Calu3 (cell line): Measurements from ENCODE around the gene MMS19. TPM values are rescaled to one million over a fixed set of nuclear protein-coding genes. Genes with fewer than 3 reads are reported as not detected.

ENCODE experiments used
- BruUV-seq: library from RNA; stranded (reverse); fragments of 400-500 nt; replicated peaks from 2 replicates; lab custom pipeline; 2021; lab: Mats Ljungman, UMichigan
- CTCF ChIA-PET: fragments of 300-600 bp; sonication (Branson Sonifier 250); formaldehyde crosslinking; loops from one replicate; lab custom pipeline; 2022; ENCODE audit warnings: antibody characterized with exemption; lab: Charles Lee
- DNase-seq: peaks from one replicate; pipeline ENCODE4 v3.0.0; 2022
- H3K27ac Mint-ChIP-seq: one replicate; pipeline ENCODE4 v1.8.0; 2022; ENCODE audit warnings: mixed read lengths; ENCODE audit not compliant: unreplicated experiment
- H3K27me3 Mint-ChIP-seq: one replicate; pipeline ENCODE4 v1.8.0; 2022; ENCODE audit warnings: mixed read lengths; ENCODE audit not compliant: unreplicated experiment
- H3K36me3 Mint-ChIP-seq: one replicate; pipeline ENCODE4 v1.8.0; 2022; ENCODE audit warnings: mild to moderate bottlenecking, moderate library complexity, mixed read lengths; ENCODE audit not compliant: insufficient read depth, unreplicated experiment
- H3K4me1 Mint-ChIP-seq: one replicate; pipeline ENCODE4 v1.8.0; 2022; ENCODE audit warnings: mild to moderate bottlenecking, low read depth, mixed read lengths; ENCODE audit not compliant: unreplicated experiment
- H3K4me3 Mint-ChIP-seq: one replicate; pipeline ENCODE4 v1.8.0; 2022; ENCODE audit warnings: mild to moderate bottlenecking, low read depth, moderate library complexity, mixed read lengths; ENCODE audit not compliant: unreplicated experiment
- H3K9me3 Mint-ChIP-seq: one replicate; pipeline ENCODE4 v1.8.0; 2022; ENCODE audit warnings: low read depth, mixed read lengths; ENCODE audit not compliant: unreplicated experiment
- CTCF ChIP-seq: fragments of 200-600 bp; IDR thresholded peaks from one replicate; pipeline ENCODE4 v1.8.0; 2022; ENCODE audit warnings: antibody characterized with exemption; ENCODE audit not compliant: unreplicated experiment
- intact Hi-C: fragments of 100-400 bp; cut with micrococcal nuclease; formaldehyde crosslinking; loops from one replicate; pipeline ENCODE4 v1.10.0; 2022; ENCODE audit not compliant: unreplicated experiment
- total RNA-seq: library from RNA; stranded (reverse); gene quantifications from 2 replicates; pipeline ENCODE4 v1.2.3, GENCODE V29; 2022

Gene MMS19
- total RNA-seq, 1 experiment from 2014 or later: 46.5 TPM

- BruUV-seq: no TSS peak
- no peak for DNase-seq
- H3K4me3 Mint-ChIP-seq: no peak overlapping the region
- CTCF ChIA-PET: no interaction called here
- TF ChIP-seq CTCF: no peak
- H3K27ac Mint-ChIP-seq: no peak overlapping the region
- no peaks in the 10 kb centered on the region for H3K9me3 Mint-ChIP-seq
- peaks cover 46% of the 10 kb centered on the region for H3K36me3 Mint-ChIP-seq
- H3K4me1 Mint-ChIP-seq: no peaks in the 10 kb centered on the region
- intact Hi-C loops: no loop called here
- H3K27me3 Mint-ChIP-seq: no peaks in the 10 kb centered on the region
These were observed 41.5 kb downstream of the MMS19 start for GRCh38 chr10:97456686-97457065.

GRCh38 chr10:97456034-97456685 is 42.1 kb downstream of the MMS19 start:
- Mint-ChIP-seq H3K4me1 (no peaks in the 10 kb centered on the region), H3K9me3 (no peaks in the 10 kb centered on the region), H3K36me3 (peaks cover 42% of the 10 kb centered on the region), H3K27ac (no peak overlapping the region), H3K4me3 (no peak overlapping the region), H3K27me3 (no peaks in the 10 kb centered on the region)
- no peak for TF ChIP-seq CTCF
- DNase-seq: no peak
- CTCF ChIA-PET: no interaction called here
- intact Hi-C loops: no loop called here
- BruUV-seq: no TSS peak

GRCh38 chr10:97454330-97455036 is 43.7 kb downstream of the MMS19 start:
- Mint-ChIP-seq H3K36me3 (peaks cover 38% of the 10 kb centered on the region), H3K4me3 (no peak overlapping the region), H3K27ac (no peak overlapping the region), H3K4me1 (no peaks in the 10 kb centered on the region), H3K27me3 (no peaks in the 10 kb centered on the region), H3K9me3 (no peaks in the 10 kb centered on the region)
- BruUV-seq: no TSS peak
- no peak for TF ChIP-seq CTCF
- no peak for DNase-seq
- intact Hi-C loops: no loop called here
- CTCF ChIA-PET: no interaction called here

- Mint-ChIP-seq H3K9me3 (no peaks in the 10 kb centered on the region), H3K4me1 (no peaks in the 10 kb centered on the region), H3K27me3 (no peaks in the 10 kb centered on the region), H3K4me3 (no peak overlapping the region), H3K36me3 (peaks cover 27% of the 10 kb centered on the region), H3K27ac (no peak overlapping the region)
- BruUV-seq: no TSS peak
- CTCF ChIA-PET: no interaction called here
- TF ChIP-seq CTCF: no peak
- intact Hi-C loops: no loop called here
- no peak for DNase-seq
These were observed 45.9 kb downstream of the MMS19 start for GRCh38 chr10:97452352-97452751.
